GM19023 (cell line): ENCODE measurements around the gene LDB1.

Experiments used
- ATAC-seq: cut with Tn5 transposase; IDR thresholded peaks from one replicate; pipeline ENCODE4 v1.9.1; 2021; ENCODE audit warnings: mild to moderate bottlenecking, moderate library complexity; ENCODE audit not compliant: unreplicated experiment

LDB1 gene

GRCh38 chr10:102135956-102136526, 15.9 kb upstream of the LDB1 start:
- ATAC-seq: no peak

- no peak for ATAC-seq
Observed at GRCh38 chr10:102134416-102134815, 14.2 kb upstream of the LDB1 start.

- ATAC-seq: no peak
Observed at GRCh38 chr10:102133373-102134195, 13.4 kb upstream of the LDB1 start.

- ATAC-seq: peak; percentile 92
Observed at GRCh38 chr10:102132563-102133372, 12.6 kb upstream of the LDB1 start, which contains the start of gene PPRC1. TSS of gene PPRC1 (plus strand) at chr10:102133040. CDS start at chr10:102133069, 29 bp downstream.

GRCh38 chr10:102132193-102132562, 12.0 kb upstream of the LDB1 start:
- ATAC-seq: no peak

DNA sequence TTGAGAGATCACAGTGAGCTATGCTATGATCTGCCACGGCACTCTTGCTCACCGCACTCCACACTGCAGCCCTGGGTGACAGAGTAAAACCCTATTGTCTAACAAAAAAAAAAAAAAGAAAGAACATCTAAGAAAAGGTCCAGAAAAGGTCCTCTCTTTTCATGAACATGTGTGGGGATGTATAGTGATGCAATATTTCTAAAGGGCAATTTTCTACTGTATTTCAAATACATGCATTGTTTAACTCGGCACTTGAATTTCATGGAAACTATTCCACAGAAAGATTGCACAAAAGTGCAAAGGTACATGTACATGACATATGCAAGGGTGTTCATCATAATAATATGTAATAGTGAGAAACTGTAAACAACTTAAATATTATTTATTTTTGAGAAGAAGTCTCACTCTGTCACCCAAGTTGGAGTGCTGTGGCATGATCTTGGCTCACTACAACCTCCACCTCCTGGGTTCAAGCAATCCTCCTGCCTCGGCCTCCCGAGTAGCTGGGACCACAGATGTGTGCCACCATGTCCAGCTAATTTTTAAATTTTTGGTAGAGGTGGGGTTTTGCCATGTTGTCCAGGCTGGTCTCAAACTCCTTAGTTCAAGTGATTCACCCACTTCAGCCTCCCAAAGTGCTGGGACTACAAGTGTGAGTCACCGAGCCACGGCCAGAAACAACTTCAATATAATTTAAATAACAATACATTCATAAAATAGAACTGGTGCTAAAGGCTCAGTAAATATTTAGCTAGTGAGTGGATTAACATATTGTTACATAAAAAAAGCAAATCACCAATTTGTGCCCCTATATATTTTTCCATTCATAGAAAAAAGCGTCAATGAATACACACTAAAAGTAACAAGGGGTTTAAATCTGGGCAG, 11.4 kb upstream of the LDB1 start:
- no peak for ATAC-seq

DNA sequence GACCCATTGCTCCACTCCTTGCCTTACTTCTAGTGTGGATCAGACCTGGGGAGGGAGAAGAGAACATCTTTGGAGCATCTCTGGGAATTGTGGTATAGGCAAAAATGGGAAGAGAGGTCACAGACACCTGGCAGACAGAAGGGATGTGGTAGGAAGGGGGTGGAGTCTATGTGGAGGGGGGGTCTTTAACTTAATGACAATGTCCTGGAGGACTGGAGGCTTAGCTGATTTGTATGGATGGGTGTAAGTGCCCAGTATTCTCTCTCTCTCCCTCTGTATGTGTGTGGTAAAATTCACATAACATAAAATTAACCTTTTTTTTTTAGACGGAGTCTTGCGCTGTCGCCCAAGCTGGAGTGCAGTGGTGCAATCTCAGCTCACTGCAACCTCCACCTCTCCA, 3.1 kb upstream of the LDB1 start:
- ATAC-seq: no peak

- ATAC-seq: no peak
Observed at GRCh38 chr10:102122450-102122849, 2.3 kb upstream of the LDB1 start.

- ATAC-seq: no peak
Observed at GRCh38 chr10:102121739-102122372, 1.7 kb upstream of the LDB1 start.

DNA sequence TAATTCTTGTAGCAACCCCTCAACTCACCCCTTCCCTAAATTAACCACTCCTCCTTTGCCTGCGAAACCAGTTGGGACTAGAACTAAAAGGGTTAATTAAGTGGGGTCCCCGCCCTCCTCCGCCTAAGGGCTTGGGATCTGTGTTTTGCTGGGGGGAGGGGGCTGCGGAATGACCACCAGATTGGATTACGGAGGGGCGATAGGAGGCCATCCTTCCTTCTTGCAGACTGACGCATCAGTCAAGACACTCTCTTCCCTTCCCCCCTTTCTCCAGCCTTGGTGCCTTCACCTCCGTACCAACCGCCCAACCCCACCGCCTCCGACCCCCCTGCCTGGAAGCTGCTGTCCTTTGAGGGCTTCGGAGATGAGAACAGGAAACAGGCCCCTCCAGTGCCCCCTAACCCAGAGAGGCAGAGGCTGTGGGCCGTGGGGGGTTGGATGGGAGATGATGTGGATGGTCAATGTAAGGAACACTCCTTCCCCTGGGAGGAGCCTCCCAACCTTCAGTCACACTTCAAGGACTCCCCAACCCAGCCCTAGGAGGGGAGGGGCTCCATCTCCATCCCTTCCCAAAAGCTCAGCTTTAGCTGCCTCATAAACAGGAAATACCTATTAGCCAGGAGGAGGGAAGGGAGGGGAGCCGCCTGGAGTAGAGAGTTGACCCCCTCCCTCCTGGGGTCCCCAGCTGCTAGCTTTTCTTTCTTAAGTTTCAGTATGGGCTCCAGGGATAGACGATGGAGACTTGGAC, 997 bp upstream of the LDB1 start:
- ATAC-seq: no peak

DNA sequence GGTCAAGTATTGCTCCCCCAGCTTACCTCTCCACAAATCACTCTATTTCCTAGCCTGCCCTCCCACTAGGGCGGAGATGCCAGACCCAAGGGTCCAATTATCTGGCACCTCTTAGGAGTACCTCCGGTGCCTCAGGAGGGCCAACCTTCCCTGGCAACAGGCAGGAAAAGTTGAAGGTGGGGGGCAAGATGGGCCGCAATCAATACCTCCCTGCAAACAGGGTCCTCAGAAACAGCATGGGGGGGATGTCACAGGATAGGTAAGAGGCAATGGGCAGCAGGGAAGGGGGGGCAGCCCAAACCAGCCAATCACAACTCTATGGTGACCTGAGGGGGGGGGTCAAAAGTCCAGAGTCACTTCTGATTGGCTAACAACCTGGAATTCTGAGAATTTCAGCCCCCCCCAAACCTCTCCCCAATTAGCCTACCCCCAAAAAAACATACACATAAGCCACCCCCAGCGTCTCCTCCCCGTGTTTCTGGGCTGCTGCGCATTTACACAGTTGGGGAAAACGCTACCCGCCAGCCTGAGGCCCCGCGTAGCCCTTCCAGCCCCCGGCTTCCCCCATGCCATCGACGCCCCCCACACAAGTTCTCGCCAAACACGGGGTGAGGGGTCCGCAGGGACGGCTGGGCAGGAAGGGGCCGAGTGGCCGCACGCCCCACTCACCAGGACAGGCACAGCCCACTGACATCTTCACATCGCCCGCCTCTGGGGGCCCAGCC, 589 bp downstream of the LDB1 start:
- ATAC-seq: no peak

DNA sequence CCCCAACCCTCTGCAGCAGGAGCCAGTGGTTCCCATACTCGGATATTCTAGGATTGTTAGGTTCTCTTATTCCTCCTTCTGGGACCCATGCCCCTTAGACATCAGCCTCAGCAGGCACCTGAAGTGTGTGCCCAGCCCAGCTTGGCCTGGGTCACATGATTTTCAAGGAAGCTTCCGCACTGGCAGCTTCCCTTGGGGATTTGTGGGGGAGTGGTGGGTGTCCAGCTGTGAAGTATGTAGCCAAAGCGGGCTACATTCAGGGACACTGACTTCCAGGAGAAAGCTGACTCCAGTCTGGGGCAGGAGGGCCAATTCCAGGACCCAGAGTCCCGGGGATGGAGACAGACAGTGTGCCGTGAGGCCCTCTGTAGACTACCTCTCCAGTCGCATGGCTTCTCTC, 1.3 kb downstream of the LDB1 start:
- ATAC-seq: no peak

GRCh38 chr10:102117391-102118159, 2.6 kb downstream of the LDB1 start:
- no peak for ATAC-seq

DNA sequence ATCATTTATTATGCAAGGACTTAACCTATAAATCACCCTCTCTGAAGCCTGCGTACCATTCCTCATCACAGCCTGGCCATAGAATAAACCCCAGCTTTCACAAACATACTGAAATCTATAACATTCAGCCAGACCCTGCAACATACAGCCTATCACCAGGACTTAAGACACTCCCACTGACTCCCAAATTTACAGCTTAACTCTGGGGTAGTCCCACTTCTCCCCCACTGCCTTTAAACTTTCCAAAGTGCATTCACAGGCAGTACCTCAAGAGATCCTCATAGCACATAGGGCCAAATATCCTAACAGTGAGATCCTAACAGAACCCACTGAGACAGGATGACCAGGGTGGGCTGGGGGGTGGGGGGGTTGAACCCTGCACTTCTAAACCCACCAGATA, 3.5 kb downstream of the LDB1 start:
- ATAC-seq: no peak

DNA sequence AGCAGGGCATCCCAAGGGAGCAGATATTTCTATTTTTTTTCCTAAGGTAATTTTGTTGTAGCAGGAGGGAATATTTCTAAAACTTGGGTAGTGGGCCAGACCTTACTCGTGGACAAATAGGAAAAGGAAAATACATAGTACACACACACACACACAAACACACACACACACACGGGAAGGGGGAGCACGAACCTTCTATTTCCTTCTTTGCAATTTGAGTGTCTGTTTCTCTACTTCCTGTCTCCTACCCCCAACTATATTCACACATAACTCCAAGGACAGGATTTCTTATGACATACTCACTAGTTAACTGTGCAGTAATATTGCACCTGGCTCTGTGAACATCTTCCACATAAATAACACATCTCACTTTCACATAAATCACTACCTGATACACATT, 4.4 kb downstream of the LDB1 start:
- ATAC-seq: no peak

- peak; percentile 70 for ATAC-seq
Observed at GRCh38 chr10:102114861-102115618, 5.1 kb downstream of the LDB1 start.
